ENCODE measurements around the gene MYOG.

DNA sequence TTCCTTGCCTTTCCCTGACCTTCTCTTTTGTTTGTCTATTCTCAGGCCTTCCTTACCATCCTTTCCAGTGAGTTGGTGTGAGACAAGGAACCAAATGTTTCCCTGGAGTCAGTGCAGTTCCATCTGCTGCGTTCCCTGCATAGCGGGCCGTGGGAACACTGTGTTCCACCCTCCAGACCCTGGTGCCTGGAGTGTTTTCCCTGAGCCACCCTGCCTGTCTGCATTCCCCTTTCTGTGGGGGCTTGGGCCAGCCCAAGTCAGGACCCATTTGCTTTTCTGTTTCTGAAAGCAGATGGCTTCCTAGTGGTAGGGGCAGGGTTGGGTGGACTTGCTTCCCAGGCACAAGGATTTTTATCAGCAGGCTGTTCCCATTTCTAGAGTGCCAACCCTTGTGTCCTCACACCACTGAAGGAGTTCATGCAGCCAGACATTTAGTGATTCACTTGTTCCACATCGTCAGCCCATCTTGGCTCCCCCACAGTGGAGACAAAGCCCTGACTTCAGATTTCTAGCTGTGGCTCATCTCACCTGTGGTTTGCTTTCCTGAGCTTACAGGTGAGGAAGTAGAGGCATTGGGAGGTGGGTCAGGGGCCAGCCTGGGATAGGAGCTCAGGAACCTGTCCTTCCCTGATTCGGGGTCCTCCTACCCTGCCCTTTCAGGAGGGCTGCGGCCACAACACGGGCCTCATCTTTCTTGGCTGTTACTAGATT, 14.1 kb upstream of the MYOG start:
- TF ChIP-seq, protein P1, sequence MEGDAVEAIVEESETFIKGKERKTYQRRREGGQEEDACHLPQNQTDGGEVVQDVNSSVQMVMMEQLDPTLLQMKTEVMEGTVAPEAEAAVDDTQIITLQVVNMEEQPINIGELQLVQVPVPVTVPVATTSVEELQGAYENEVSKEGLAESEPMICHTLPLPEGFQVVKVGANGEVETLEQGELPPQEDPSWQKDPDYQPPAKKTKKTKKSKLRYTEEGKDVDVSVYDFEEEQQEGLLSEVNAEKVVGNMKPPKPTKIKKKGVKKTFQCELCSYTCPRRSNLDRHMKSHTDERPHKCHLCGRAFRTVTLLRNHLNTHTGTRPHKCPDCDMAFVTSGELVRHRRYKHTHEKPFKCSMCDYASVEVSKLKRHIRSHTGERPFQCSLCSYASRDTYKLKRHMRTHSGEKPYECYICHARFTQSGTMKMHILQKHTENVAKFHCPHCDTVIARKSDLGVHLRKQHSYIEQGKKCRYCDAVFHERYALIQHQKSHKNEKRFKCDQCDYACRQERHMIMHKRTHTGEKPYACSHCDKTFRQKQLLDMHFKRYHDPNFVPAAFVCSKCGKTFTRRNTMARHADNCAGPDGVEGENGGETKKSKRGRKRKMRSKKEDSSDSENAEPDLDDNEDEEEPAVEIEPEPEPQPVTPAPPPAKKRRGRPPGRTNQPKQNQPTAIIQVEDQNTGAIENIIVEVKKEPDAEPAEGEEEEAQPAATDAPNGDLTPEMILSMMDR (conservative IDR thresholded peaks at IDR 0.05; ENCODE audit: low read depth, low read length), result no peak
- TF ChIP-seq EZH2 (IDR thresholded peaks at IDR 0.05; ENCODE audit: low read length, unreplicated experiment), result no peak
